ENCODE data around the gene ACAT1.

DNA sequence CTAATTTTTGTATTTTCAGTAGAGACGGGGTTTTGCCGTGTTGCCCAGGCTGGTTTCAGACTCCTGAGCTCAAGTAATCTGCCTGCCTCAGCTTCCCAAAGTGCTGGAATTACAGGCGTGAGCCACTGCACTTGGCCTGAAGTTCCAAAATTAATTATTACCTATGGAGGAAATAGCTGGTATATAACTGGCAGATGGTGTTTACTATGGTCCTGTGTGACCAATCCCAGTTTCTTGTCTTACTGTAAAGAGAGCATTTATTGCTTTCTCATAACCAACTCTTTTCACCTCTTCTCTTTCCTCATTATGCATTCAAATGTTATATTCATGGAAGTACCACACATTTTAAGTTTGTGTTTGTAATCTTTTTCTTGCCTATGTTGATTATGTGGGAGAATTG is 24.2 kb upstream of the ACAT1 start:
- no peak for TF ChIP-seq POLR2A (IDR thresholded peaks at IDR 0.05)
- no peak for TF ChIP-seq CTCF (IDR thresholded peaks at IDR 0.05)
